Astrocyte (in vitro differentiated cells and primary cell): Measurements from ENCODE around the gene C6orf62. TPM values are rescaled to one million over a fixed set of nuclear protein-coding genes. Genes with fewer than 3 reads are reported as not detected.
A peak's percentile ranks its signal among the peaks of the same experiment; 100 is the strongest.

Experiments
- DNase-seq: peaks from one replicate; pipeline ENCODE4 v3.0.0-alpha.2; 2010; ENCODE audit warnings: low read depth
- FAIRE-seq: peaks from 2 replicates; lab custom pipeline; 2011; peaks lifted over from hg19 to GRCh38; lab: Jason Lieb, UNC
- H2AFZ ChIP-seq: 2 replicates; pipeline ENCODE4 v1.6.0; 2012; ENCODE audit warnings: low read depth, low read length, inconsistent platforms
- H3K27ac ChIP-seq: 2 replicates; pipeline ENCODE4 v1.5.1; 2011; ENCODE audit warnings: low read depth, low read length, inconsistent platforms
- H3K27me3 ChIP-seq: 2 replicates; pipeline ENCODE4 v1.6.0; 2011; ENCODE audit warnings: low read length, inconsistent platforms; ENCODE audit not compliant: insufficient read depth
- H3K36me3 ChIP-seq: 2 replicates; pipeline ENCODE4 v1.5.1; 2011; ENCODE audit warnings: low read length, inconsistent platforms; ENCODE audit not compliant: insufficient read depth
- H3K4me1 ChIP-seq: 2 replicates; pipeline ENCODE4 v1.5.1; 2011; ENCODE audit warnings: low read length, inconsistent platforms; ENCODE audit not compliant: insufficient read depth
- H3K4me2 ChIP-seq: 2 replicates; pipeline ENCODE4 v1.6.0; 2012; ENCODE audit warnings: low read length, inconsistent platforms
- H3K4me3 ChIP-seq: 2 replicates; pipeline ENCODE4 v1.5.1; 2011; ENCODE audit warnings: low read depth, mild to moderate bottlenecking, low read length, inconsistent platforms; ENCODE audit not compliant: insufficient read depth
- H3K79me2 ChIP-seq: 2 replicates; pipeline ENCODE4 v1.6.0; 2012; ENCODE audit warnings: mild to moderate bottlenecking, low read length, inconsistent platforms; ENCODE audit not compliant: insufficient read depth
- H3K9ac ChIP-seq: 2 replicates; pipeline ENCODE4 v1.6.0; 2012; ENCODE audit warnings: mild to moderate bottlenecking, low read length, inconsistent platforms
- H3K9me3 ChIP-seq: 2 replicates; pipeline ENCODE4 v1.5.1; 2012; ENCODE audit warnings: low read depth, mild to moderate bottlenecking, low read length, inconsistent platforms; ENCODE audit not compliant: insufficient read depth
- H4K20me1 ChIP-seq: 2 replicates; pipeline ENCODE4 v1.6.0; 2012; ENCODE audit warnings: low read length, inconsistent platforms; ENCODE audit not compliant: insufficient read depth
- H3K27ac Mint-ChIP-seq: one replicate; pipeline ENCODE4 v1.8.0; 2021; ENCODE audit warnings: mild to moderate bottlenecking, mixed read lengths; ENCODE audit not compliant: unreplicated experiment
- H3K27me3 Mint-ChIP-seq: one replicate; pipeline ENCODE4 v1.8.0; 2021; ENCODE audit warnings: low read depth, mixed read lengths; ENCODE audit not compliant: unreplicated experiment
- H3K36me3 Mint-ChIP-seq: one replicate; pipeline ENCODE4 v1.8.0; 2021; ENCODE audit warnings: low read depth, mixed read lengths; ENCODE audit not compliant: unreplicated experiment
- H3K4me1 Mint-ChIP-seq: one replicate; pipeline ENCODE4 v1.8.0; 2021; ENCODE audit warnings: low read depth, mixed read lengths; ENCODE audit not compliant: unreplicated experiment
- H3K4me3 Mint-ChIP-seq: one replicate; pipeline ENCODE4 v1.8.0; 2021; ENCODE audit warnings: mild to moderate bottlenecking, moderate library complexity, mixed read lengths; ENCODE audit not compliant: unreplicated experiment
- H3K9me3 Mint-ChIP-seq: one replicate; pipeline ENCODE4 v1.8.0; 2021; ENCODE audit warnings: mild to moderate bottlenecking, mixed read lengths; ENCODE audit not compliant: unreplicated experiment
- EZH2 ChIP-seq: IDR thresholded peaks from 2 replicates; pipeline ENCODE4 v1.6.1; 2012; ENCODE audit warnings: mild to moderate bottlenecking, low read length, inconsistent platforms; ENCODE audit not compliant: insufficient read depth
- total RNA-seq: library from RNA; stranded (reverse); gene quantifications from 2 replicates; pipeline ENCODE4 v1.2.1, GENCODE V29; 2021
- TF ChIP-seq, protein P1 (sequence below): IDR thresholded peaks from 2 replicates; pipeline ENCODE4 v1.5.1; 2011; ENCODE audit warnings: low read depth, mild to moderate bottlenecking, inconsistent platforms, low read length, moderate library complexity; ENCODE audit not compliant: insufficient read depth

Gene C6orf62
- total RNA-seq, 1 donor from 2014 or later, result 162 TPM

DNA sequence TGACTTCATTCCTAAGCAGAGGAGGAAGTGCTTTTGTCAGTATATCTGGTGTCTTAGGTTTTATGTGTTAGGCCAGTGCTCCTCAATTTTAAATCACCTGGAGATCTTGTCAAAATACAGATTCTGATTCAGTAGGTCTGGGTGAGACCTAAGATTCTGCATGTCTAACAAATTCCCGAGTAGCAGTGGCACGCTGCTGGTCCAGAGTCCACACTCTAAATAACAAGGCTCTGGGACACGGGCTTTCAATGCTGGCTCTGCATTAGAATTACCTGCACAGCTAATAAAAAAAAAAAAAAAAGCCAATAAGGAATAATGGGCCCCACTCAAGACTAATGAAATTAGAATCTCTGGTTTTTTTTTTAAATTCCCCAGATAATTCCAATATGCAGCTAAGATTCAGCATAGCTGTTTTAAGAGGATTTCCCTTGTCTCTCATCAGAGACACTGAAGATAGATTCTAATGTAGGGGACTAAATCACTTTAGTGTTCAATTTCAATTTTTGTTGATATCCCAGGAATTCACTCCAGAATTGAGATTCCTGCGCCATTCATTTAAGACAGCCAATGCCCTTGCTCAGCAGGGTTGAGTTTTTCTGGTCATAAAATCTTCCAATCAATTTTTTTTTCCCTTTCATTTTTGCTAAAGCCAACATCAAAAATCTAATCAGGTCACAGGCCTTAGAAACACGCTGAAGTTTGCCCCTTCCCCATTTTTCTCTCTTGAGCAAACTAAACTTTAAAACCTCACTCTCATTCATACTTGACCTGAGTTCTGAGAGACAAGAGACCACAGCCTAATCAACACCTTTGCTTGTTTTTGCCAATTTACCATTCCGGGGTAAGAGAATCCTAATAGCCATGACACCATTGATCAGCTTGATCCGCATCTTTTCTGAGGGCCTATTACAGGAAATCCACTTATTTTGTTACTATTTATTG, 54.6 kb downstream of the C6orf62 start:
- no peak for FAIRE-seq
- H3K36me3 ChIP-seq, result peaks cover 13% of the 10 kb centered on the region
- H3K4me1 Mint-ChIP-seq, result peaks cover 3% of the 10 kb centered on the region
- no peaks in the 10 kb centered on the region for H3K9me3 ChIP-seq
- no peak overlapping the region for H2AFZ ChIP-seq
- peaks cover 7% of the 10 kb centered on the region for H4K20me1 ChIP-seq
- H3K4me2 ChIP-seq, result no peak overlapping the region
- TF ChIP-seq, protein P1, sequence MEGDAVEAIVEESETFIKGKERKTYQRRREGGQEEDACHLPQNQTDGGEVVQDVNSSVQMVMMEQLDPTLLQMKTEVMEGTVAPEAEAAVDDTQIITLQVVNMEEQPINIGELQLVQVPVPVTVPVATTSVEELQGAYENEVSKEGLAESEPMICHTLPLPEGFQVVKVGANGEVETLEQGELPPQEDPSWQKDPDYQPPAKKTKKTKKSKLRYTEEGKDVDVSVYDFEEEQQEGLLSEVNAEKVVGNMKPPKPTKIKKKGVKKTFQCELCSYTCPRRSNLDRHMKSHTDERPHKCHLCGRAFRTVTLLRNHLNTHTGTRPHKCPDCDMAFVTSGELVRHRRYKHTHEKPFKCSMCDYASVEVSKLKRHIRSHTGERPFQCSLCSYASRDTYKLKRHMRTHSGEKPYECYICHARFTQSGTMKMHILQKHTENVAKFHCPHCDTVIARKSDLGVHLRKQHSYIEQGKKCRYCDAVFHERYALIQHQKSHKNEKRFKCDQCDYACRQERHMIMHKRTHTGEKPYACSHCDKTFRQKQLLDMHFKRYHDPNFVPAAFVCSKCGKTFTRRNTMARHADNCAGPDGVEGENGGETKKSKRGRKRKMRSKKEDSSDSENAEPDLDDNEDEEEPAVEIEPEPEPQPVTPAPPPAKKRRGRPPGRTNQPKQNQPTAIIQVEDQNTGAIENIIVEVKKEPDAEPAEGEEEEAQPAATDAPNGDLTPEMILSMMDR, result no peak
- TF ChIP-seq EZH2, result no peak
- no peak overlapping the region for H3K27ac Mint-ChIP-seq
- no peak overlapping the region for H3K27ac ChIP-seq
- H3K36me3 Mint-ChIP-seq, result peaks cover 18% of the 10 kb centered on the region
- no peaks in the 10 kb centered on the region for H3K27me3 ChIP-seq
- no peaks in the 10 kb centered on the region for H3K27me3 Mint-ChIP-seq
- no peak overlapping the region for H3K9ac ChIP-seq
- H3K79me2 ChIP-seq, result peaks cover 39% of the 10 kb centered on the region
- no peak overlapping the region for H3K4me3 ChIP-seq
- DNase-seq, result no peak
- H3K9me3 Mint-ChIP-seq, result peaks cover 6% of the 10 kb centered on the region
- peaks cover 9% of the 10 kb centered on the region for H3K4me1 ChIP-seq
- H3K4me3 Mint-ChIP-seq, result peak overlapping the region; percentile 56

GRCh38 chr6:24663189-24663588, 55.8 kb downstream of the C6orf62 start:
- Histone ChIP-seq H3K27me3 (no peaks in the 10 kb centered on the region), H3K9me3 (no peaks in the 10 kb centered on the region), H3K4me1 (peaks cover 9% of the 10 kb centered on the region), H3K9ac (no peak overlapping the region), H3K4me3 (no peak overlapping the region), H4K20me1 (peaks cover 7% of the 10 kb centered on the region), H2AFZ (no peak overlapping the region), H3K27ac (no peak overlapping the region), H3K79me2 (peaks cover 39% of the 10 kb centered on the region), H3K36me3 (peaks cover 16% of the 10 kb centered on the region), H3K4me2 (no peak overlapping the region)
- DNase-seq (no peak), FAIRE-seq (no peak)
- TF ChIP-seq, protein P1, result no peak
- no peak for TF ChIP-seq EZH2
- Mint-ChIP-seq H3K27me3 (no peaks in the 10 kb centered on the region), H3K9me3 (peaks cover 2% of the 10 kb centered on the region), H3K4me3 (no peak overlapping the region), H3K27ac (no peak overlapping the region), H3K4me1 (peaks cover 3% of the 10 kb centered on the region), H3K36me3 (peaks cover 19% of the 10 kb centered on the region)

GRCh38 chr6:24662236-24662635, 56.7 kb downstream of the C6orf62 start:
- H3K36me3 Mint-ChIP-seq, result peaks cover 19% of the 10 kb centered on the region
- H3K36me3 ChIP-seq, result peaks cover 16% of the 10 kb centered on the region

More at GRCh38 chr6:24662236-24662635, 56.7 kb downstream of the C6orf62 start:
- Histone ChIP-seq H3K4me1 (peaks cover 6% of the 10 kb centered on the region), H3K9me3 (no peaks in the 10 kb centered on the region), H4K20me1 (peaks cover 7% of the 10 kb centered on the region), H3K27me3 (no peaks in the 10 kb centered on the region), H2AFZ (no peak overlapping the region), H3K79me2 (peaks cover 39% of the 10 kb centered on the region), H3K9ac (no peak overlapping the region), H3K4me3 (no peak overlapping the region), H3K4me2 (no peak overlapping the region), H3K27ac (no peak overlapping the region)
- Mint-ChIP-seq H3K4me3 (no peak overlapping the region), H3K27me3 (no peaks in the 10 kb centered on the region), H3K27ac (no peak overlapping the region), H3K4me1 (peaks cover 3% of the 10 kb centered on the region), H3K9me3 (peaks cover 2% of the 10 kb centered on the region)
- DNase-seq (no peak), FAIRE-seq (no peak)
- TF ChIP-seq, protein P1, result no peak
- TF ChIP-seq EZH2, result no peak
